GM18870 (cell line): ENCODE data around the gene PLA1A.

Experiments
- ATAC-seq: cut with Tn5 transposase; IDR thresholded peaks from one replicate; pipeline ENCODE4 v1.9.1; 2021; ENCODE audit warnings: moderate library complexity; ENCODE audit not compliant: unreplicated experiment

The PLA1A gene

GRCh38 chr3:119636249-119636648, 38.6 kb downstream of the PLA1A start:
- no peak for ATAC-seq

- ATAC-seq = no peak
These were observed 39.4 kb downstream of the PLA1A start for GRCh38 chr3:119636891-119637611.

GRCh38 chr3:119637679-119638477, 40.2 kb downstream of the PLA1A start:
- peak; percentile 33 for ATAC-seq

- ATAC-seq = peak; percentile 21
These were observed 42.0 kb downstream of the PLA1A start for GRCh38 chr3:119639494-119640350.

GRCh38 chr3:119641416-119641815, 43.7 kb downstream of the PLA1A start:
- ATAC-seq = no peak

GRCh38 chr3:119642746-119643473, 45.2 kb downstream of the PLA1A start:
- no peak for ATAC-seq

GRCh38 chr3:119643528-119643927, 45.8 kb downstream of the PLA1A start:
- ATAC-seq = no peak

GRCh38 chr3:119644481-119644880, 46.8 kb downstream of the PLA1A start:
- no peak for ATAC-seq

- no peak for ATAC-seq
These were observed 48.1 kb downstream of the PLA1A start for GRCh38 chr3:119645813-119646212.

GRCh38 chr3:119647171-119647570, 49.5 kb downstream of the PLA1A start:
- ATAC-seq = no peak

GRCh38 chr3:119647843-119648575, 50.3 kb downstream of the PLA1A start:
- ATAC-seq = no peak

GRCh38 chr3:119649761-119650160, 52.1 kb downstream of the PLA1A start:
- ATAC-seq = no peak

GRCh38 chr3:119652306-119653033, 54.8 kb downstream of the PLA1A start:
- no peak for ATAC-seq

- no peak for ATAC-seq
These were observed 56.2 kb downstream of the PLA1A start for GRCh38 chr3:119653876-119654275.

- no peak for ATAC-seq
These were observed 60.4 kb downstream of the PLA1A start for GRCh38 chr3:119657887-119658702.

- ATAC-seq = no peak
These were observed 61.3 kb downstream of the PLA1A start for GRCh38 chr3:119658994-119659393.

- ATAC-seq = no peak
These were observed 62.1 kb downstream of the PLA1A start for GRCh38 chr3:119659606-119660291.
